Thymus (tissue), 11 donors: Measurements from ENCODE around the gene UBTD1. TPM values are rescaled to one million over a fixed set of nuclear protein-coding genes. Genes with fewer than 3 reads are reported as not detected.

Experiments
- DNase-seq, 9 donors: peaks; one replicate each; pipeline ENCODE4 v3.0.0-alpha.2; 2013; ENCODE audit warnings: low spot score in 9 of 9, low read depth in 6 of 9, missing footprints in 1 of 9
- H3K27ac ChIP-seq, 2 donors: one replicate each; pipeline ENCODE4 v1.5.1; 2013; ENCODE audit warnings: control low read depth in 1 of 2, low read depth in 1 of 2, low read length in 1 of 2, mild to moderate bottlenecking in 1 of 2, moderate library complexity in 1 of 2
- H3K27me3 ChIP-seq, 2 donors: one replicate each; pipeline ENCODE4 v1.5.1; 2013; ENCODE audit warnings: low read length in 1 of 2; ENCODE audit not compliant: control insufficient read depth in 2 of 2, insufficient read depth in 1 of 2
- H3K36me3 ChIP-seq, 2 donors: one replicate each; pipeline ENCODE4 v1.5.1; 2013; ENCODE audit warnings: low read length in 1 of 2, mild to moderate bottlenecking in 1 of 2, moderate library complexity in 1 of 2; ENCODE audit not compliant: control insufficient read depth in 2 of 2, insufficient read depth in 2 of 2
- H3K4me1 ChIP-seq, 2 donors: one replicate each; pipeline ENCODE4 v1.5.1; 2013; ENCODE audit warnings: low read length in 2 of 2; ENCODE audit not compliant: control insufficient read depth in 2 of 2, insufficient read depth in 2 of 2
- H3K4me3 ChIP-seq, 2 donors: one replicate each; pipeline ENCODE4 v1.5.1; 2013; ENCODE audit warnings: low read length in 2 of 2, control low read depth in 1 of 2, mild to moderate bottlenecking in 1 of 2
- H3K9me3 ChIP-seq, 2 donors: one replicate each; pipeline ENCODE4 v1.5.1; 2013; ENCODE audit warnings: low read length in 1 of 2, mild to moderate bottlenecking in 1 of 2; ENCODE audit not compliant: control insufficient read depth in 2 of 2, insufficient read depth in 1 of 2
- WGBS: extraction: QIAGEN DNeasy Blood & Tissue Kit; methylation state at CpG from one replicate; pipeline ENCODE4 v1.1.7; 2013; 5-methylcytosine and 5-hydroxymethylcytosine counted together
- polyA plus RNA-seq: library from polyadenylated mRNA; stranded (reverse); fragments of 200-250 nt; gene quantifications from one replicate; pipeline ENCODE4 v1.2.3, GENCODE V29; 2013
- total RNA-seq: library from RNA; stranded (reverse); fragments of 120-200 nt; gene quantifications from one replicate; pipeline ENCODE4 v1.2.4, GENCODE V29; 2013
- donor health status: healthy.

UBTD1 gene
- total and polyA plus RNA-seq, 2 donors = 2.5 to 7.8 TPM

GRCh38 chr10:97505152-97505551 lies 6.4 kb downstream of the UBTD1 start:
- Histone ChIP-seq H3K9me3 (no peaks in the 10 kb centered on the region), H3K4me3 (no peak overlapping the region), H3K36me3 (no peaks in the 10 kb centered on the region), H3K27me3 (peaks cover 12 to 37% of the 10 kb centered on the region in 2 donors), H3K27ac (no peak overlapping the region), H3K4me1 (no peaks in the 10 kb centered on the region)
- WGBS = 93% methylated on average over 1 of the region's 1 CpG
- DNase-seq = no peak

- H3K36me3 ChIP-seq = no peaks in the 10 kb centered on the region
- H3K4me3 ChIP-seq = no peak overlapping the region
- 73% methylated on average over 3 of the region's 3 CpGs for WGBS
- peaks cover 3 to 24% of the 10 kb centered on the region in 2 donors for H3K27me3 ChIP-seq
- no peak for DNase-seq
- H3K27ac ChIP-seq = no peak overlapping the region
- no peaks in the 10 kb centered on the region for H3K9me3 ChIP-seq
- no peaks in the 10 kb centered on the region for H3K4me1 ChIP-seq
Observed at GRCh38 chr10:97506199-97506991, 7.7 kb downstream of the UBTD1 start.

GRCh38 chr10:97508342-97508741 lies 9.6 kb downstream of the UBTD1 start:
- Histone ChIP-seq H3K4me3 (no peak overlapping the region), H3K27ac (no peak overlapping the region), H3K4me1 (no peaks in the 10 kb centered on the region), H3K27me3 (peaks cover 0 to 8% of the 10 kb centered on the region in 2 donors), H3K9me3 (no peaks in the 10 kb centered on the region), H3K36me3 (no peaks in the 10 kb centered on the region)
- no peak for DNase-seq
- 86% methylated on average over 1 of the region's 1 CpG for WGBS

GRCh38 chr10:97509120-97509680 lies 10.5 kb downstream of the UBTD1 start:
- 96% methylated on average over 8 of the region's 8 CpGs for WGBS
- H3K4me1 ChIP-seq = no peaks in the 10 kb centered on the region
- H3K9me3 ChIP-seq = no peaks in the 10 kb centered on the region
- no peak overlapping the region for H3K27ac ChIP-seq
- peaks cover 0 to 4% of the 10 kb centered on the region in 2 donors for H3K27me3 ChIP-seq
- no peaks in the 10 kb centered on the region for H3K36me3 ChIP-seq
- no peak overlapping the region for H3K4me3 ChIP-seq
- DNase-seq = no peak

GRCh38 chr10:97510686-97511085 lies 12.0 kb downstream of the UBTD1 start:
- Histone ChIP-seq H3K4me1 (no peaks in the 10 kb centered on the region), H3K4me3 (no peak overlapping the region), H3K27me3 (peaks cover 0 to 7% of the 10 kb centered on the region in 2 donors), H3K27ac (no peak overlapping the region), H3K9me3 (no peaks in the 10 kb centered on the region), H3K36me3 (no peaks in the 10 kb centered on the region)
- DNase-seq = no peak
- 93% methylated on average over 4 of the region's 4 CpGs for WGBS

GRCh38 chr10:97511711-97512440 lies 13.2 kb downstream of the UBTD1 start:
- no peaks in the 10 kb centered on the region for H3K36me3 ChIP-seq
- H3K27me3 ChIP-seq = peaks cover 0 to 3% of the 10 kb centered on the region in 2 donors
- WGBS = 97% methylated on average over 3 of the region's 3 CpGs
- H3K27ac ChIP-seq = no peak overlapping the region
- DNase-seq = no peak
- no peaks in the 10 kb centered on the region for H3K4me1 ChIP-seq
- H3K9me3 ChIP-seq = no peaks in the 10 kb centered on the region
- H3K4me3 ChIP-seq = no peak overlapping the region

- WGBS = 84% methylated on average over 1 of the region's 1 CpG
- no peak overlapping the region for H3K4me3 ChIP-seq
- no peaks in the 10 kb centered on the region for H3K36me3 ChIP-seq
- peaks cover 0 to 3% of the 10 kb centered on the region in 2 donors for H3K27me3 ChIP-seq
- no peaks in the 10 kb centered on the region for H3K4me1 ChIP-seq
- H3K27ac ChIP-seq = no peak overlapping the region
- H3K9me3 ChIP-seq = peaks cover 0 to 3% of the 10 kb centered on the region in 2 donors
- DNase-seq = no peak
Observed at GRCh38 chr10:97512993-97513392, 14.3 kb downstream of the UBTD1 start.

- no peak overlapping the region for H3K27ac ChIP-seq
- H3K4me3 ChIP-seq = no peak overlapping the region
- no peaks in the 10 kb centered on the region for H3K36me3 ChIP-seq
- WGBS = 97% methylated on average over 10 of the region's 10 CpGs
- H3K27me3 ChIP-seq = peaks cover 0 to 10% of the 10 kb centered on the region in 2 donors
- H3K4me1 ChIP-seq = no peaks in the 10 kb centered on the region
- H3K9me3 ChIP-seq = peaks cover 0 to 3% of the 10 kb centered on the region in 2 donors
- DNase-seq = no peak
Observed at GRCh38 chr10:97514344-97514743, 15.6 kb downstream of the UBTD1 start.
